Measurements from ENCODE around the gene LY6G6F.
"Not testable (repeated sequence)": the region's sequence is repeated elsewhere in the genome, so short reads cannot be mapped to it uniquely, and the experiment has no call there.

DNA sequence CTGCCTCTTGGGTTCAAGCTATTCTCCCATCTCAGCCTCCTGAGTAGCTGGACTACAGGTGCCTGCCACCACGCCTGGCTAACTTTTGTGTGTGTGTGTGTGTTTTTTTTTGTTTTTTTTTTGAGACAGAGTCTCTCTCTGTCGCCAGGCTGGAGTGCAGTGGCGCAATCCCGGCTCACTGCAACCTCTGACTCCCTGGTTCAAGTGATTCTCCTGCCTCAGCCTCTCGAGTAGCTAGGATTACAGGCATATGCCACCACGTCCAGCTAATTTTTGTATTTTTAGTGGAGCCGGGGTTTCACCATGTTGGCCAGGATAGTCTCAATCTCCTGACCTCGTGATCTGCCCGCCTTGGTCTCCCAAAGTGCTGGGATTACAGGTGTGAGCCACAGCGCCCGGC, 2.5 kb downstream of the LY6G6F start:
- not testable (repeated sequence) for TF ChIP-seq YY1 (IDR thresholded peaks at IDR 0.05; ENCODE audit: low read depth)
- TF ChIP-seq, protein P1, sequence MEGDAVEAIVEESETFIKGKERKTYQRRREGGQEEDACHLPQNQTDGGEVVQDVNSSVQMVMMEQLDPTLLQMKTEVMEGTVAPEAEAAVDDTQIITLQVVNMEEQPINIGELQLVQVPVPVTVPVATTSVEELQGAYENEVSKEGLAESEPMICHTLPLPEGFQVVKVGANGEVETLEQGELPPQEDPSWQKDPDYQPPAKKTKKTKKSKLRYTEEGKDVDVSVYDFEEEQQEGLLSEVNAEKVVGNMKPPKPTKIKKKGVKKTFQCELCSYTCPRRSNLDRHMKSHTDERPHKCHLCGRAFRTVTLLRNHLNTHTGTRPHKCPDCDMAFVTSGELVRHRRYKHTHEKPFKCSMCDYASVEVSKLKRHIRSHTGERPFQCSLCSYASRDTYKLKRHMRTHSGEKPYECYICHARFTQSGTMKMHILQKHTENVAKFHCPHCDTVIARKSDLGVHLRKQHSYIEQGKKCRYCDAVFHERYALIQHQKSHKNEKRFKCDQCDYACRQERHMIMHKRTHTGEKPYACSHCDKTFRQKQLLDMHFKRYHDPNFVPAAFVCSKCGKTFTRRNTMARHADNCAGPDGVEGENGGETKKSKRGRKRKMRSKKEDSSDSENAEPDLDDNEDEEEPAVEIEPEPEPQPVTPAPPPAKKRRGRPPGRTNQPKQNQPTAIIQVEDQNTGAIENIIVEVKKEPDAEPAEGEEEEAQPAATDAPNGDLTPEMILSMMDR (IDR thresholded peaks at IDR 0.05) = not testable (repeated sequence)
